TTC549 (cell line): ENCODE data around the gene CLPTM1L.
"Not testable (repeated sequence)": the region's sequence is repeated elsewhere in the genome, so short reads cannot be mapped to it uniquely, and the experiment has no call there.

Source experiments
- FAIRE-seq: peaks from 2 replicates; lab custom pipeline; 2012; peaks lifted over from hg19 to GRCh38; lab: Jason Lieb, UNC

Gene CLPTM1L

GRCh38 chr5:1285883-1286291, 59.0 kb downstream of the CLPTM1L start:
- FAIRE-seq: no peak

- FAIRE-seq: no peak
Measured at GRCh38 chr5:1285141-1285540, 59.8 kb downstream of the CLPTM1L start.

- FAIRE-seq: not testable (repeated sequence)
Measured at GRCh38 chr5:1284336-1284970, 60.4 kb downstream of the CLPTM1L start.

- FAIRE-seq: not testable (repeated sequence)
Measured at GRCh38 chr5:1283729-1284041, 61.2 kb downstream of the CLPTM1L start.

- not testable (repeated sequence) for FAIRE-seq
Measured at GRCh38 chr5:1282993-1283728, 61.7 kb downstream of the CLPTM1L start.

DNA sequence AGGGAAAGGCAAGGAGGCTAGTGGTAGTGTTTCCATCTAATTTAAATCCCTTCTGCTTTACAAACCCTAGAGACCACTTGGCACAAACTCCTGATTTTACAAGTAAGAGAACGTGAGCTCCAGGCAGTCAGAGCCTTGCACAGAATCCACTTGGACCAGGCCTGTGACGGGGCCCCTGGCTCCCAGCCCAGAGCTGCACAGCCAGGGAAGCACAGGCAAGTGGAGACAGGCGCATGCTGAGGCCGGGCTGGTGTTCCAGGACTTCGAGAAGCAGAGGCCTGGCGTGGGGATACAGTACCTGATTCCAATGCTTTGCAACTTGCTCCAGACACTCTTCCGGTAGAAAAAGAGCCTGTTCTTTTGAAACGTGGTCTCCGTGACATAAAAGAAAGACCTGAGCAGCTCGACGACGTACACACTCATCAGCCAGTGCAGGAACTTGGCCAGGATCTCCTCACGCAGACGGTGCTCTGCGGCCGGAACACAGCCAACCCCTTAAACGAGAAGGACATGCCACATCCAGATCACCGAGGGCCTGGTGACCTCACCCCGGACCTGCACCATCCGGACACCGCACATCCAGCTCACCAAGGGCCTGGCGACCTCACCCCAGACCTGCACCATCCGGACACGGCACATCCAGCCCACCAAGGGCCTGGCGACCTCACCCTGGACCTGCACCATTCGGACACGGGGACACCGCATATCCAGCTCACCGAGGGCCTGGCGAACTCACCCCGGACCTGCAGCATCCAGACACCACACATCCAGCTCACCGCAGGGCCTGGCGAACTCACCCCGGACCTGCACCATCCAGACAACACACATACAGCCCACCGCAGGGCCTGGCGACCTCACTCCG, 62.5 kb downstream of the CLPTM1L start:
- FAIRE-seq: no peak

DNA sequence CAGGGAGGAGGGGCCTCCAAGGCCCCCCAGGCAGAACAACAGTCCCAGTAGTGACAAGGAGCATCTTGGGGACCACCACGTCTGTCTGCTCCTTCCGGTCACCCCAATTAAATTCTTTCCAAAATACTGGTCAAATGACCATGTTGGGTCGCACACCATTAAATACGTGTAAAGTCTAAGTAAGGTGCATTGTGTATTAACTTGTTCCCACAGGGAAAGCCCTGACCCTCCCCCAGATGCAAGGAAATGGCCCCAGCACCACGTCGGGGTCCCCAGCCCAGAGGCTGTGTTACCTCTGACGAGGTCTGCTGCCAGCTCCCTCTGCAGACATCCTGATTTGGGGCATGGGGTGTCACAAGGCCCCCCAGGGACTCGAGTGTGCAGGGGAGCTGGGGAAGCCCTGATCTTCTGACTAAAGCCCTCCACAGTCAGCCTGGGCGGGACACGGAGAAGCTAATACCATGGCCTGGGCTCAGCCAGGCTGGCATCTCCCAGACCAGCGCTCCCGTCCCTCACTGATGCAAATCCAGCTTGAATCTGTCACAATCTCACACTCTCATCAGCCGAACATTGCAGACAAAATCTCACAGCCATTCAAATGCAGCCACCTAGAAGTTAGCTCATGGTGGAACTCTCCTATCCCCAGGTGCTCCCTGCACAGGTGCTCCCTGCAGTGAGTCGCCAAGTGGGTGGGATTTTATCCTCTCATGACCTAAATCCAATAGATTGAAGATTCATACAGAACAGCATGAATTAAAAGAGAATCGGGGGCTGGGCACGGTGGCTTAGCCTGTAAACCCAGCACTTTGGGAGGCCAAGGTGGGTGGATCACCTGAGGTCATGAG, 63.6 kb downstream of the CLPTM1L start:
- no peak for FAIRE-seq

GRCh38 chr5:1280177-1281037, 64.5 kb downstream of the CLPTM1L start:
- FAIRE-seq: no peak

- FAIRE-seq: no peak
Measured at GRCh38 chr5:1279443-1280151, 65.3 kb downstream of the CLPTM1L start.

GRCh38 chr5:1278656-1279442, 66.0 kb downstream of the CLPTM1L start:
- no peak for FAIRE-seq

DNA sequence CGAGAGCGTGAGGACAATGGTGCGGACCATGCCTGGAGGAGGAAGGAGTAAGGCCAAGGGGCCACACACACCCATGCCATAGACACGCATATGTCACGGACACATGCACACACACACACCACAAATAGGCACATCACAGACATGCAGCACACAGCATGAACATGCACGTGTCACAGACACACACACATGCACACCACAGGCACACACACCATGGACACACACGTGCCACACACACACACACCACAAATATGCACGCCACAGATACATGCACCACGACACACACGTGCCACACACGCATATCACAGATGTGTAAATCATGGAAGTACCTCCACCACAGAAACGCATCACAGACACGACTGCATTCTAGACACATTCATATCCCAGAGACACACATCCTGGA, 66.7 kb downstream of the CLPTM1L start:
- no peak for FAIRE-seq

- FAIRE-seq: no peak
Measured at GRCh38 chr5:1277781-1278180, 67.1 kb downstream of the CLPTM1L start.

- FAIRE-seq: no peak
Measured at GRCh38 chr5:1277331-1277730, 67.6 kb downstream of the CLPTM1L start.

- FAIRE-seq: no peak
Measured at GRCh38 chr5:1276930-1277329, 68.0 kb downstream of the CLPTM1L start.

- not testable (repeated sequence) for FAIRE-seq
Measured at GRCh38 chr5:1275397-1276391, 69.2 kb downstream of the CLPTM1L start.

- FAIRE-seq: no peak
Measured at GRCh38 chr5:1274471-1274870, 70.4 kb downstream of the CLPTM1L start.

DNA sequence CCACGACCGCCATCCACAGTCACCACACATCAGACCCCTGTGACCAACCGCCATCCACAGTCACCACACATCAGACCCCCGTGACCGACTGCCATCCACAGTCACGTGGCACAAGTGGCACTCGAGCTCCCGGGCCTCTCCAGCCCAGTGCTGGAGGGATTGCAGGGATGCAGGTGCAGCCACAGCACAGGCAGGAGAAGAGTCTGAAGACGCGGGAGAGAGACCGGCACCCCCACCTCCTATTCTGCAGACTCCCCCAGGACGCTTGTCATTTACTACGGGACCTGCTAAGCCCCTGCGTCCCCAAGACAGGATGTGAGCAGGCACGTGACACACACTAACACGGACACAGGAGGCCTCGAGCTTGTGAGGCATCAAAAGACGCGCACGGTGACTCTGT, 71.2 kb downstream of the CLPTM1L start:
- FAIRE-seq: no peak

GRCh38 chr5:1272201-1272600, 72.7 kb downstream of the CLPTM1L start:
- no peak for FAIRE-seq
